SH-SY5Y (cell line): ENCODE results near the gene VARS2.

ENCODE experiments used
- GATA2 ChIP-seq: IDR thresholded peaks from 2 replicates; pipeline ENCODE4 v1.6.1; 2011; ENCODE audit warnings: mild to moderate bottlenecking, low read depth, low read length
- GATA3 ChIP-seq: IDR thresholded peaks from 2 replicates; pipeline ENCODE4 v1.6.1; 2011; ENCODE audit warnings: low read depth, mild to moderate bottlenecking, low read length, moderate library complexity

DNA sequence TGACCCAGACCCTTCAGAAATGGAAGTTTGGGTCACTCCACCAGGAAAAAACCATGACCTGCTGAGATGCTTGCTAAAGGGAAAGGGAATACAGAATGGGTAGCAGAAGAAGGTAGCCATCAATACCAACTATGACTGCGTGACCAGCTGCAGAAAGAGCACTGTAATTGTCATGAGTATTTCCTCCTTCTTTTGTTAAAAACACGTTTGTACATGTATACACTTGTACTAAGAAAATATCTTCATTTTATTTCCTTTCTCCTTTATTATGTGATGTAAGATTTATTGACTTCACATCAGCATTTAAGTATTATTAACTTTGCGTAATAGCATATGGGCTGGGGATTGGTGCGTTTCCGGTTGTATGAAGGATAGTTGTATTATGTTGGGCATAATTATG is 56.9 kb downstream of the VARS2 start:
- TF ChIP-seq GATA3: no peak
- TF ChIP-seq GATA2: no peak
